ENCODE measurements around the gene C14orf180. TPM values are rescaled to one million over a fixed set of nuclear protein-coding genes. Genes with fewer than 3 reads are reported as not detected.

The C14orf180 gene
- total RNA-seq, 1 experiment from 2014 or later: not detected

DNA sequence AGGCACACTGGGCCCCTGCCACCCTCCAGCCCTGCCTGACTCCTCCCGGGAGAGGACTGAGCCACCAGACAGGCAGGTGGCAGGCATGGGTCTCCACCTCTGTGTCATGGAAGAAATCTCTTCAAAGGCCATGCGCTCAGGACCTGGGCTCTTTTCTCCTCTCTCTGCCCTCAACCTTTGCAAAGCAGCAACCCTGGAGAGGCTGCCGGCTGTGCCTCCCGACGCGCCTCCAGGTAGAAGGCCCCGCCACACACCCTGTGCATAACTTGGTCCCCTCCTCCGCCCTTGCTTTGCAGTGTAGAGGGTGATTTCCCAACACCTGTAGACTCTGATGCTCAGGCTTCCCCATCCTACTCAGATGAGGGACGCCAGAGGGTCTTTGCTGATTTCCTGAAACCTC lies 53.2 kb downstream of the C14orf180 start:
- Histone ChIP-seq H4K20me1 (ENCODE audit: low read length) (no peaks in the 10 kb centered on the region), H3K36me3 (ENCODE audit: low read depth, low read length) (no peaks in the 10 kb centered on the region), H3K4me2 (ENCODE audit: low read length) (no peak overlapping the region), H3K9me3 (ENCODE audit: low read length) (no peaks in the 10 kb centered on the region), H3K4me1 (ENCODE audit: insufficient read depth, low read length) (0 out of 2 replicates have a peak, but pooled peaks cover 7% of the 10 kb centered on the region), H3K9me2 (replicated peaks; ENCODE audit: low read length) (no peaks in the 10 kb centered on the region), H3K27me3 (ENCODE audit: low read length) (peaks cover 92% of the 10 kb centered on the region), H3F3A (ENCODE audit: low read length, unreplicated experiment) (no peaks in the 10 kb centered on the region), H3K4me3 (ENCODE audit: low read length) (no peak overlapping the region), H2AFZ (ENCODE audit: low read length) (no peak overlapping the region), H3K79me2 (ENCODE audit: low read length) (no peaks in the 10 kb centered on the region), H3K9ac (ENCODE audit: low read length) (no peak overlapping the region), H3K27ac (ENCODE audit: low read length) (no peak overlapping the region)
- ChIA-PET POLR2A (ENCODE audit: unreplicated experiment) (no interaction called here), CTCF (no interaction called here)
- ATAC-seq (no peak), DNase-seq (no peak)
- no TSS peak for BruUV-seq (replicated peaks)
- TF ChIP-seq EZH2 (IDR thresholded peaks at IDR 0.05; ENCODE audit: low read length, unreplicated experiment) (no peak), EZH2phosphoT487 (IDR thresholded peaks at IDR 0.05; ENCODE audit: borderline replicate concordance, low read length) (no peak)
- TF ChIP-seq, protein P1, sequence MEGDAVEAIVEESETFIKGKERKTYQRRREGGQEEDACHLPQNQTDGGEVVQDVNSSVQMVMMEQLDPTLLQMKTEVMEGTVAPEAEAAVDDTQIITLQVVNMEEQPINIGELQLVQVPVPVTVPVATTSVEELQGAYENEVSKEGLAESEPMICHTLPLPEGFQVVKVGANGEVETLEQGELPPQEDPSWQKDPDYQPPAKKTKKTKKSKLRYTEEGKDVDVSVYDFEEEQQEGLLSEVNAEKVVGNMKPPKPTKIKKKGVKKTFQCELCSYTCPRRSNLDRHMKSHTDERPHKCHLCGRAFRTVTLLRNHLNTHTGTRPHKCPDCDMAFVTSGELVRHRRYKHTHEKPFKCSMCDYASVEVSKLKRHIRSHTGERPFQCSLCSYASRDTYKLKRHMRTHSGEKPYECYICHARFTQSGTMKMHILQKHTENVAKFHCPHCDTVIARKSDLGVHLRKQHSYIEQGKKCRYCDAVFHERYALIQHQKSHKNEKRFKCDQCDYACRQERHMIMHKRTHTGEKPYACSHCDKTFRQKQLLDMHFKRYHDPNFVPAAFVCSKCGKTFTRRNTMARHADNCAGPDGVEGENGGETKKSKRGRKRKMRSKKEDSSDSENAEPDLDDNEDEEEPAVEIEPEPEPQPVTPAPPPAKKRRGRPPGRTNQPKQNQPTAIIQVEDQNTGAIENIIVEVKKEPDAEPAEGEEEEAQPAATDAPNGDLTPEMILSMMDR (conservative IDR thresholded peaks at IDR 0.05; ENCODE audit: low read depth, low read length): no peak
- intact Hi-C loops (cut with micrococcal nuclease): loop anchor here (10.0 kb wide), 1 partner anchor 58 kb away; the partner anchor contains the start of gene C14orf180

DNA sequence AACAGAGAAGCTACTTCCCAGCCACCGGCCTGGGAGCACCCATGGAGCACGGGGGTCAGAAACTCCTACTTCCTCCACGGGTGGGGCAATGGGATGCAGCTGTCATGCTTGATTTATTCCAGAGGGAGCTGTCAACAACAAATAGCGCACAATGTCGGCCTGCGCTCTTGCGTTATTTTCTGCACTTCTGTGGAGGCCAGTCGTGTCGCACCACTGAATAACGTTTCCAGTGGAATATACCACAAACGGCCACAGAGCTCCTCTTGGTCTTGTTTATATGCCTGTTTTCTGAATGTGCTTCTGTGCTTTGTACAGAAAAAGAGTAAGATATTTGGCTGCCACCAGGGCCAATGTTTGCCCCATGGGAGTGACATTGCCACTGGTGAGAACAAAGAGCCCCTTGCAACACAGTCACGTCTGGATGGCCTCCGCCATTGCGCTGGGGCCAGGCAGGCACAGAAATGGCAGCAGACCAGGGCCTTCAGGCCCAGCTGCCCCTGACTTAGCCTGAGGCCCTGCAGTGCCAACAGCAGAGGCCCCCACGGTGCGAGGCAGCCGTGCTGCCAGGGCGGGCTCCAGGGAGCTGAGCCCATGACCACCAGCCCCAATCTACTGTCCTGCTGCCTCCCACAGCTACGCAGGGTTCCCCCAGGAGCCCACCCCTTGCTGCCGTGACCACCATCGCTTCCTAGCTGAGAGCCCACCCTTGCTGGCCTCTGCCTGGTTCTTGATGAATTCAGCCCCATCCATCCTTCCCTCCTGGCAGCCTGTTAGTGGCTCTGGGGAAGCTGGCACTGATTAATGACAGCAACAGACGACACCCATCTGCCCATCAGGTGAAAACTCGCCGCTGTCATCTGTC lies 53.9 kb downstream of the C14orf180 start:
- no peak overlapping the region for H3K9ac ChIP-seq (ENCODE audit: low read length)
- H2AFZ ChIP-seq (ENCODE audit: low read length): no peak overlapping the region
- ChIA-PET CTCF (no interaction called here), POLR2A (ENCODE audit: unreplicated experiment) (no interaction called here)
- BruUV-seq (replicated peaks): no TSS peak
- no peak overlapping the region for H3K4me3 ChIP-seq (ENCODE audit: low read length)
- peaks cover 93% of the 10 kb centered on the region for H3K27me3 ChIP-seq (ENCODE audit: low read length)
- no peak for DNase-seq
- H3K9me2 ChIP-seq (replicated peaks; ENCODE audit: low read length): no peaks in the 10 kb centered on the region
- H4K20me1 ChIP-seq (ENCODE audit: low read length): no peaks in the 10 kb centered on the region
- H3K36me3 ChIP-seq (ENCODE audit: low read depth, low read length): no peaks in the 10 kb centered on the region
- no peaks in the 10 kb centered on the region for H3K9me3 ChIP-seq (ENCODE audit: low read length)
- ATAC-seq: no peak
- no peak for TF ChIP-seq EZH2 (IDR thresholded peaks at IDR 0.05; ENCODE audit: low read length, unreplicated experiment)
- TF ChIP-seq, protein P1 (conservative IDR thresholded peaks at IDR 0.05; ENCODE audit: low read depth, low read length): no peak
- TF ChIP-seq EZH2phosphoT487 (IDR thresholded peaks at IDR 0.05; ENCODE audit: borderline replicate concordance, low read length): no peak
- intact Hi-C loops (cut with micrococcal nuclease): loop anchor here (10.0 kb wide), 1 partner anchor 59 kb away; the partner anchor contains the start of gene C14orf180
- H3K4me1 ChIP-seq (ENCODE audit: insufficient read depth, low read length): 0 out of 2 replicates have a peak, but pooled peaks cover 10% of the 10 kb centered on the region
- no peaks in the 10 kb centered on the region for H3K79me2 ChIP-seq (ENCODE audit: low read length)
- H3F3A ChIP-seq (ENCODE audit: low read length, unreplicated experiment): no peaks in the 10 kb centered on the region
- H3K27ac ChIP-seq (ENCODE audit: low read length): no peak overlapping the region
- no peak overlapping the region for H3K4me2 ChIP-seq (ENCODE audit: low read length)
